T-helper 17 cell (primary cell): ENCODE results near the gene OBSCN. TPM values are rescaled to one million over a fixed set of nuclear protein-coding genes. Genes with fewer than 3 reads are reported as not detected.

ENCODE experiments used
- ATAC-seq: fragments of 150-1000 bp; cut with Tn5 transposase; 2 replicates; pipeline ENCODE4 v1.10.0; 2021; ENCODE audit warnings: mild to moderate bottlenecking, moderate library complexity
- DNase-seq, 3 donors: peaks; one replicate each; pipeline versions ENCODE4 v3.0.0 to v3.0.0-alpha.2; 2020 to 2021
- H3K9me3 ChIP-seq: one replicate; pipeline ENCODE4 v1.7.0; 2013; ENCODE audit warnings: low read length, mild to moderate bottlenecking; ENCODE audit not compliant: control insufficient read depth, poor library complexity, severe bottlenecking
- H3K27ac Mint-ChIP-seq: one replicate; pipeline ENCODE4 v1.8.0; 2022; ENCODE audit warnings: mild to moderate bottlenecking, moderate library complexity, mixed read lengths
- H3K27me3 Mint-ChIP-seq: one replicate; pipeline ENCODE4 v1.8.0; 2022; ENCODE audit warnings: mixed read lengths
- H3K36me3 Mint-ChIP-seq: one replicate; pipeline ENCODE4 v1.8.0; 2022; ENCODE audit warnings: low read depth, mixed read lengths
- H3K4me1 Mint-ChIP-seq: one replicate; pipeline ENCODE4 v1.8.0; 2022; ENCODE audit warnings: mild to moderate bottlenecking, mixed read lengths
- H3K4me3 Mint-ChIP-seq: one replicate; pipeline ENCODE4 v1.8.0; 2022; ENCODE audit warnings: mild to moderate bottlenecking, moderate library complexity, mixed read lengths
- total RNA-seq, 4 donors: library from RNA in 2 of 4; stranded (reverse) in 2 of 4; gene quantifications; one replicate each; pipeline ENCODE4 v1.2.3 and lab custom pipeline; 2022 to 2026

Gene OBSCN
- total RNA-seq, 2 donors from 2014 or later: 23.1 to 34.2 TPM

GRCh38 chr1:228397966-228398365 lies 190.1 kb downstream of the OBSCN start:
- no peaks in the 10 kb centered on the region for H3K27me3 Mint-ChIP-seq
- H3K4me3 Mint-ChIP-seq: no peak overlapping the region
- peaks cover 33% of the 10 kb centered on the region for H3K4me1 Mint-ChIP-seq
- H3K36me3 Mint-ChIP-seq: peaks cover 2% of the 10 kb centered on the region
- H3K9me3 ChIP-seq: no peaks in the 10 kb centered on the region
- ATAC-seq (no peak), DNase-seq (no peak)
- no peak overlapping the region for H3K27ac Mint-ChIP-seq

- H3K27ac Mint-ChIP-seq: peak overlapping the region; percentile 66
- H3K27me3 Mint-ChIP-seq: no peaks in the 10 kb centered on the region
- DNase-seq (no peak), ATAC-seq (peak; percentile 10)
- H3K4me1 Mint-ChIP-seq: peaks cover 42% of the 10 kb centered on the region
- no peak overlapping the region for H3K4me3 Mint-ChIP-seq
- H3K36me3 Mint-ChIP-seq: peaks cover 2% of the 10 kb centered on the region
- no peaks in the 10 kb centered on the region for H3K9me3 ChIP-seq
These were observed 191.1 kb downstream of the OBSCN start for GRCh38 chr1:228398741-228399461.

DNA sequence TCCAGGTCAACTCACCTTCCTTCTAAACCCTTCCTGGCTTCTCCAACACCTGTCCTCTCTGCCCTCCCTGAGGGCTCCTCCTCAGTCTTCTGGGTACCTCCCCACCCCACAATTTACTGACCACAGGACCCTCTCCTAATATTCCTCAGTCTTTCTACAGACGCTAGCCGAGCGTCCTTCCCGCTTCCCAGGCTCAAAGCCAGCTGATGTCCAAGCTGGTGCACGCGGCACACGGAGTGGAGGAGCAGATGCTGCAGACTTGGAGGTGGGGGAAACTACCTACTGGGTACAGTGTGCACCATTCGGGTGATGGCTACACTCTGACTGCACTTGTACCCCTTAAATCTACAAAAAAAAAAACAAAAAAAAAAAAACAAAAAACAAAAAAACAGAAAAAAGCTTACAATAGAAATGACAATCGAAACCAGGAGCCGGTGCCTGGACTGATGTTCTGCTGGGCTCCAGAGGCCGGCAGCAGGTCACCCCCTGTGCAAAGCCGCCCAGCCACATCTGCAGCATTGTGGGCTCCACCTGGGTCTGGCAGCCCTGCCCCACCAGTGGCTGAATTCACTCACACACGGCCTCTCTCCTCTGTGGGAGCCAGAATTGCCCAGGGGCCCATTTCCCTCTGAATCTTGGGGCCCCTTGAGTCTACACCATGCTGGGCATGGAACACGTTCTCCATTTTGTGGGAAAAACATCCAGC lies 191.8 kb downstream of the OBSCN start:
- ATAC-seq: no peak
- H3K4me1 Mint-ChIP-seq: peaks cover 50% of the 10 kb centered on the region

DNA sequence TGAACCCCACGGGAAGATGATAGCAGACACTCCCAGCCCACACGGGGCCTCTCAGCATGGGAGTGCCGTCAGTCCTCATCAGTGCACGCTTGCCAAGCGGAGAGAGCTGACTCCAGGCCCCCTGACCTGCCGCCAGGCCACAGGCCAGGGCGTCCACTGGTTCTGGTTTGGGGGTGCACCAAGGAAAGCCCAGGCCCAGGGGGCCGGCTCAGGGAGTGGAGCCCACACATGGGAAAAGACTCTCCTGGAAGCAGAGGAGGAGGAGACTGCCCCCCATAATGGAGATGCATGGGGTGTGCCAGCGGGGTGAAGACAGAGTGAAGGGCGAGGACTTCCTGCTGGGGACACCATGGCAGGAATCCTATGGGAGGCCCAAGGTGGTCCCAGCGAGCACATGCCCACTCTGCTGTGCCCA lies 192.4 kb downstream of the OBSCN start:
- ATAC-seq (no peak), DNase-seq (no peak)
- Mint-ChIP-seq H3K36me3 (peaks cover 2% of the 10 kb centered on the region), H3K4me3 (no peak overlapping the region), H3K27me3 (no peaks in the 10 kb centered on the region), H3K27ac (no peak overlapping the region), H3K4me1 (peaks cover 54% of the 10 kb centered on the region)
- H3K9me3 ChIP-seq: no peaks in the 10 kb centered on the region

More for the DNA sequence above, 191.8 kb downstream of the OBSCN start:
- no peak for DNase-seq
- H3K4me3 Mint-ChIP-seq: no peak overlapping the region
- H3K27ac Mint-ChIP-seq: peak overlapping the region; percentile 66
- H3K36me3 Mint-ChIP-seq: peaks cover 2% of the 10 kb centered on the region
- no peaks in the 10 kb centered on the region for H3K27me3 Mint-ChIP-seq
- H3K9me3 ChIP-seq: no peaks in the 10 kb centered on the region

- no peak overlapping the region for H3K4me3 Mint-ChIP-seq
These were observed 193.0 kb downstream of the OBSCN start for GRCh38 chr1:228400692-228401454.

GRCh38 chr1:228401782-228402640 lies 194.2 kb downstream of the OBSCN start:
- ATAC-seq (no peak), DNase-seq (no peak)
- no peaks in the 10 kb centered on the region for H3K36me3 Mint-ChIP-seq
- no peaks in the 10 kb centered on the region for H3K27me3 Mint-ChIP-seq
- peak overlapping the region; percentile 93 for H3K27ac Mint-ChIP-seq
- H3K9me3 ChIP-seq: no peaks in the 10 kb centered on the region
- no peak overlapping the region for H3K4me3 Mint-ChIP-seq
- peaks cover 55% of the 10 kb centered on the region for H3K4me1 Mint-ChIP-seq

More at GRCh38 chr1:228400692-228401454, 193.0 kb downstream of the OBSCN start:
- H3K9me3 ChIP-seq: no peaks in the 10 kb centered on the region
- Mint-ChIP-seq H3K4me1 (peaks cover 59% of the 10 kb centered on the region), H3K36me3 (peaks cover 2% of the 10 kb centered on the region), H3K27ac (peak overlapping the region; percentile 93), H3K27me3 (no peaks in the 10 kb centered on the region)
- DNase-seq (no peak), ATAC-seq (no peak)

DNA sequence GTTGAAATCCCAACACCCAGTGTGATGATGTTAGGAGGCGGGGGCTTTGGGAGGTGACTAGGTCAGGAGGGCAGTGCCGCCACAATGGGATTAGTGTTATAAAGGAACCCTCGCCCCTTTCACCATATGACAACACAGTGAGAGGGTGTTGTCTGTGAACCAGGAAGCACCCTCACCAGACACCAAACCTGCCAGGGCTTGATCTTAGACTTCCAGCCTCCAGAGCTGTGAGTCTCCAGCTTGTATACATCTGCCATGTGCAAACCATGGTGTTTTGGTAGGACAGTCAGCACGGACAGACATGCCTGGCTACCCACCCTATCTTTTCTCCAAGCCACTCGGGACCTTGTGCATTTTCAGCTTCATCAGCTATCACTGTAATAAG lies 194.8 kb downstream of the OBSCN start:
- Mint-ChIP-seq H3K27ac (peak overlapping the region; percentile 93), H3K36me3 (no peaks in the 10 kb centered on the region), H3K4me1 (peaks cover 52% of the 10 kb centered on the region), H3K27me3 (no peaks in the 10 kb centered on the region), H3K4me3 (no peak overlapping the region)
- H3K9me3 ChIP-seq: no peaks in the 10 kb centered on the region
- ATAC-seq (no peak), DNase-seq (no peak)

GRCh38 chr1:228403231-228403631 lies 195.4 kb downstream of the OBSCN start:
- ATAC-seq: no peak
- peak overlapping the region; percentile 93 for H3K27ac Mint-ChIP-seq
- no peak overlapping the region for H3K4me3 Mint-ChIP-seq
- H3K9me3 ChIP-seq: no peaks in the 10 kb centered on the region
- H3K4me1 Mint-ChIP-seq: peaks cover 48% of the 10 kb centered on the region
- DNase-seq: no peak
- no peaks in the 10 kb centered on the region for H3K27me3 Mint-ChIP-seq
- H3K36me3 Mint-ChIP-seq: no peaks in the 10 kb centered on the region

DNA sequence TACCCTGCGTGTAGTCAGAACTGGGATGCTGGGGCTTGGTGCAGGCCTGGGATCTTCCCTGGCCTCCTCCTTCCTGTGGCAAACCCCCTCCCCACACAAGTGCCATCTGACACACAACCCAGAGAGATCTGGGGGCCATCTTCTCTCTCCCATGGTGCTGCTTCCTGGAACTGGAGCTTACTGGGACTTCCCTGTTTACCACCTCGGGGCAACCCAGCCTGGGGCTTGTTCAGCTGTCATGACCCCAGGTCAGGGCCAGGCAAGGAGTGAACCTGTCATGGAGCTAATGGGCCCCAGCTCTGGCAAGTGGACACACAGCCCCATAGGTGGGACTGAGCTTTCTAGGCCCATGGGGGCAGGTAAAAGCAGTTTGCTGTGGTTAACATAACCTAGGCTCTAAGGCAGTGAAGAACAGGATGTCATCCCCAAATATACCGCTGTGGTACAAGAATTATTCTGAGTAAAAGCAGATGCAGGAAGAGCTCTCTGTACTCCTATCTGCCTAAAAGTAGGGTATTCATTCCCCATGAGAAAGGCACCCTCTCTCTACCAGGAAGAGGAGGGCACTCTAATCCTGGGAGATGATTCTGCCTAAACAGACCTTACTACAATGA lies 196.4 kb downstream of the OBSCN start:
- Mint-ChIP-seq H3K4me1 (peaks cover 51% of the 10 kb centered on the region), H3K27ac (peak overlapping the region; percentile 93), H3K36me3 (no peaks in the 10 kb centered on the region), H3K27me3 (no peaks in the 10 kb centered on the region), H3K4me3 (peak overlapping the region; percentile 95)
- DNase-seq (no peak), ATAC-seq (no peak)
- H3K9me3 ChIP-seq: no peaks in the 10 kb centered on the region

DNA sequence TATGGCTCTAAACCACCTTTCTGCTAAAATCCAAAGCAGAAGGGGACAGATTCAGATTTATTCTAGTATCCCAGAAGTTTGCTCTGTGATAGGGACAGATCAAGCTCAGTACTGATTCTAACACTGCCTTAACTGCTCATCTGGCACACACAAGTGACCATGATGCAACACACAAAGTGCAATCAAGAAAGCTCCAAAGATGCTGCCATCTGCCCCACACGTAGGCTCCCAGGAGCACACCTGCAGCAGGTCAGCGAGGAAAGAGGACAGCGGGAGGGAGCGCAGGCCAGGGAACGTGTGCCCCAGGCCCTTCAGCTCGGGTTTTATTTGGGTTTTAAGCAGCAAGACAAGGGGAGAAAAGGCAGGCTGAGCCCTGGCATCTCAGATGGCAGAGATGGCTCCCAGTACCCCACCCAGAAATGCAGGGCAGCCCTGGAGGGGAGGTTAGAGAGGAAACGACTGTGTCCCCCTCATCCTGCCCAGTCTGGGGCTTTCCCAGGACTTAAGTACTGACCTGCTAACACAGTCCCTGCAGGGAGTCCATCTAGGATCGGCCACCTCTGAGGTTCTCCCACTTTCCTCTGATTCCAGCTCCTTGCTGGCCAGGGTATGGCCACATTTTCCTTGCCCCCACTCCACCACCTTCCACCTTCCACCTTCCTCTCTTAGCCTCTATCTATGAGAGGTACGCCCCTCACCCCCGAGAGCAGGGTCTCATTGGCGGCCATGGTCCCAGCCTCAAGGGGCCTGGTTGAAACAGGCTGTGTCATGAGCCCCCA lies 197.5 kb downstream of the OBSCN start:
- H3K27ac Mint-ChIP-seq: peak overlapping the region; percentile 93
- H3K36me3 Mint-ChIP-seq: no peaks in the 10 kb centered on the region

GRCh38 chr1:228405979-228406228 lies 198.1 kb downstream of the OBSCN start:
- Mint-ChIP-seq H3K4me3 (peak overlapping the region; percentile 95), H3K36me3 (no peaks in the 10 kb centered on the region), H3K27ac (peak overlapping the region; percentile 93), H3K4me1 (peaks cover 44% of the 10 kb centered on the region), H3K27me3 (no peaks in the 10 kb centered on the region)
- H3K9me3 ChIP-seq: no peaks in the 10 kb centered on the region
- ATAC-seq (peak; percentile 3), DNase-seq (no peak)

More for the DNA sequence above, 197.5 kb downstream of the OBSCN start:
- ATAC-seq: no peak
- H3K9me3 ChIP-seq: no peaks in the 10 kb centered on the region
- Mint-ChIP-seq H3K4me3 (peak overlapping the region; percentile 95), H3K4me1 (peaks cover 45% of the 10 kb centered on the region), H3K27me3 (no peaks in the 10 kb centered on the region)
- DNase-seq: no peak
